WI38 (cell line): ENCODE data around the gene MOGAT2.

Source experiments
- H3K4me3 ChIP-seq: 2 replicates; pipeline ENCODE4 v1.5.1; 2011; ENCODE audit warnings: low read depth, mild to moderate bottlenecking, control low read depth, low read length
- TF ChIP-seq, protein P1 (sequence below): IDR thresholded peaks from 2 replicates; pipeline ENCODE4 v1.5.1; 2012; ENCODE audit warnings: low read depth, mild to moderate bottlenecking, control low read depth, low read length

The MOGAT2 gene

GRCh38 chr11:75705541-75705940, 12.1 kb upstream of the MOGAT2 start:
- TF ChIP-seq, protein P1, sequence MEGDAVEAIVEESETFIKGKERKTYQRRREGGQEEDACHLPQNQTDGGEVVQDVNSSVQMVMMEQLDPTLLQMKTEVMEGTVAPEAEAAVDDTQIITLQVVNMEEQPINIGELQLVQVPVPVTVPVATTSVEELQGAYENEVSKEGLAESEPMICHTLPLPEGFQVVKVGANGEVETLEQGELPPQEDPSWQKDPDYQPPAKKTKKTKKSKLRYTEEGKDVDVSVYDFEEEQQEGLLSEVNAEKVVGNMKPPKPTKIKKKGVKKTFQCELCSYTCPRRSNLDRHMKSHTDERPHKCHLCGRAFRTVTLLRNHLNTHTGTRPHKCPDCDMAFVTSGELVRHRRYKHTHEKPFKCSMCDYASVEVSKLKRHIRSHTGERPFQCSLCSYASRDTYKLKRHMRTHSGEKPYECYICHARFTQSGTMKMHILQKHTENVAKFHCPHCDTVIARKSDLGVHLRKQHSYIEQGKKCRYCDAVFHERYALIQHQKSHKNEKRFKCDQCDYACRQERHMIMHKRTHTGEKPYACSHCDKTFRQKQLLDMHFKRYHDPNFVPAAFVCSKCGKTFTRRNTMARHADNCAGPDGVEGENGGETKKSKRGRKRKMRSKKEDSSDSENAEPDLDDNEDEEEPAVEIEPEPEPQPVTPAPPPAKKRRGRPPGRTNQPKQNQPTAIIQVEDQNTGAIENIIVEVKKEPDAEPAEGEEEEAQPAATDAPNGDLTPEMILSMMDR, result no peak
- H3K4me3 ChIP-seq, result no peak overlapping the region

DNA sequence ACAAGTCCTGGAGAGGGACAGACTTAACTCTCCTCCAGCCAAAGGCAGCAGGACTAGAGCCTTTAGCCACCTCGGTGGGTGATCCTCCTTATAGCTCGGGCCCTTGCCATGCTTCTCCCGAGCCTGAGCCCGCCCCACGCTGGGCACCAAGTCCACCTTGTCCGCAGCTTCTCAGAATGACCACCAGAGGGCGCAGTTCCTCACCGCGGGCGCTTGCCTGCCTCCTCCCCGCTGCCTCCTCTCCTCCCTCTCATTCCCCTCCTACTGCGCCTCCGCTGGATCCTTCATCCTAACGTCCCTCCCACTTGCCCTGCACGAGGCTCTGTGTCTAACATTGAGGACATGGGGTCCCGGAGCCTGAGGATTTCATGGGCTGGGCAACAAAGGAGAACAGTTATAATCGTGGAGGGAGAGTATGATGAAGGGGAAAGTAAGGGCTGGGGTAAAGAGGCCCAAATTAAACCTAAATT, 11.3 kb upstream of the MOGAT2 start:
- no peak overlapping the region for H3K4me3 ChIP-seq
- TF ChIP-seq, protein P1, result peak; percentile 91

- TF ChIP-seq, protein P1, result no peak
Measured at GRCh38 chr11:75714211-75714610, 3.4 kb upstream of the MOGAT2 start.

DNA sequence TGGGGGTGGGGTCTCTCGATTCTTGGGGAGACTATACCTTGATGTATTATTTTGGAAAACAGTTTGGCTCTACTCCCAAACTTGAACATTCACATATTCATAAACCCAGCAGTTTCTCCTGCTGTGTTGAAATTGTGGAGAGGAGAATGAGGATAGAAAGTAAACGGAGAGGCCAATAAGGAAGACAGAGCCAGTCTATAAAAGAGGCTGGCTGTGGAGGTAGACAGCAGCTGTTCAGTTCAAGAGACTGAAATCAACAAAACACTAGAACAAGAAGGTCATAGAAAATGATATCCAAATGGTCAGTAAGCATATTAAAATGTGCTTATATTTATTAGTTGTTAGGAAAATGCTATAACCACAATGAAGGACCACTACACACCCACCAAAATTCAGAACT, 1.9 kb upstream of the MOGAT2 start:
- H3K4me3 ChIP-seq, result no peak overlapping the region
- TF ChIP-seq, protein P1, result no peak

More at GRCh38 chr11:75714211-75714610, 3.4 kb upstream of the MOGAT2 start:
- no peak overlapping the region for H3K4me3 ChIP-seq

DNA sequence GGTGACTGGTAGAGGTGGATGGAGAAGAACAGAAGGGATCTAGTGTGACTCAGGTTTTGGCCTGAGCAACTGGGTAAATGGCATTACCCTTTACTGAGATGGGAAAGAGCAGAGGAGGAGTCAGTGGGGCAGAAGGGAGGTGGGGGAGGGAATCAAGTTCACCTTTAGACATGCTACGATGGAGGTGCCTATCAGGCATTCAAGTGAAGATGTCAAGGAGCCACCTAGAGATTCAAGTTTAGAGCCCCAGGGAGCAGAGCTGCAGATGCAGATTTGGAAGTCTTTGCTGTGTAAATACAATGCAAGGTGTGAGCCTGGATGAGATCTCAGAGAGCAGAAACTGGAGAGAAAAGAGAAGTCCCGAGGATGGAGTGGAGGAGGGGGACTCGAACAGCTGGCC, 979 bp upstream of the MOGAT2 start:
- no peak overlapping the region for H3K4me3 ChIP-seq
- TF ChIP-seq, protein P1, result no peak

GRCh38 chr11:75718419-75719339, 1.0 kb downstream of the MOGAT2 start:
- TF ChIP-seq, protein P1, result no peak
- no peak overlapping the region for H3K4me3 ChIP-seq
